Neutrophil (primary cell): ENCODE measurements around the gene SASH1.

Source experiments
- H3K27ac ChIP-seq: fragments of 200-600 bp; sonication (generic); 2 replicates; pipeline ENCODE4 v1.5.1; 2016; ENCODE audit warnings: mild to moderate bottlenecking, moderate library complexity
- H3K27me3 ChIP-seq: fragments of 200-600 bp; sonication (generic); 2 replicates; pipeline ENCODE4 v1.6.0; 2016; ENCODE audit warnings: mild to moderate bottlenecking
- H3K36me3 ChIP-seq: fragments of 200-600 bp; sonication (generic); 2 replicates; pipeline ENCODE4 v1.5.1; 2017
- H3K4me1 ChIP-seq, 2 experiments: fragments of 200-600 bp in 1 of 2; sonication (generic) in 1 of 2; 1 replicate in 1 of 2; 2 replicates in 1 of 2; pipeline versions ENCODE4 v1.5.1 to v1.6.1; 2013 to 2016; ENCODE audit warnings: low read depth in 1 of 2, low read length in 1 of 2, mild to moderate bottlenecking in 1 of 2, moderate library complexity in 1 of 2; ENCODE audit not compliant: control insufficient read depth in 1 of 2, insufficient read depth in 1 of 2
- H3K4me3 ChIP-seq, 2 experiments: fragments of 200-600 bp in 1 of 2; sonication (generic) in 1 of 2; 1 replicate in 1 of 2; 2 replicates in 1 of 2; pipeline ENCODE4 v1.5.1; 2013 to 2016; ENCODE audit warnings: low read depth in 1 of 2, low read length in 1 of 2, mild to moderate bottlenecking in 1 of 2, moderate library complexity in 1 of 2
- H3K9me3 ChIP-seq: fragments of 200-600 bp; sonication (generic); 2 replicates; pipeline ENCODE4 v1.5.1; 2016
- CTCF ChIP-seq: fragments of 200-600 bp; sonication (generic); IDR thresholded peaks from 2 replicates; pipeline ENCODE4 v1.5.1; 2016; ENCODE audit warnings: antibody characterized with exemption

Gene SASH1

GRCh38 chr6:148521586-148521985 is 178.9 kb downstream of the SASH1 start:
- no peak overlapping the region for H3K4me3 ChIP-seq
- H3K9me3 ChIP-seq: no peaks in the 10 kb centered on the region
- H3K4me1 ChIP-seq: no peaks in the 10 kb centered on the region
- no peak for TF ChIP-seq CTCF
- no peak overlapping the region for H3K27ac ChIP-seq
- H3K27me3 ChIP-seq: no peaks in the 10 kb centered on the region
- no peaks in the 10 kb centered on the region for H3K36me3 ChIP-seq

GRCh38 chr6:148523048-148523447 is 180.4 kb downstream of the SASH1 start:
- Histone ChIP-seq H3K4me3 (no peak overlapping the region), H3K4me1 (no peaks in the 10 kb centered on the region), H3K27ac (no peak overlapping the region), H3K9me3 (no peaks in the 10 kb centered on the region), H3K36me3 (no peaks in the 10 kb centered on the region), H3K27me3 (no peaks in the 10 kb centered on the region)
- no peak for TF ChIP-seq CTCF

- Histone ChIP-seq H3K4me1 (no peaks in the 10 kb centered on the region), H3K27ac (no peak overlapping the region), H3K9me3 (no peaks in the 10 kb centered on the region), H3K36me3 (no peaks in the 10 kb centered on the region), H3K4me3 (no peak overlapping the region), H3K27me3 (no peaks in the 10 kb centered on the region)
- no peak for TF ChIP-seq CTCF
Observed at GRCh38 chr6:148523551-148523950, 180.9 kb downstream of the SASH1 start.

- H3K36me3 ChIP-seq: no peaks in the 10 kb centered on the region
- no peaks in the 10 kb centered on the region for H3K9me3 ChIP-seq
- H3K4me3 ChIP-seq: no peak overlapping the region
- H3K4me1 ChIP-seq: no peaks in the 10 kb centered on the region
- H3K27me3 ChIP-seq: no peaks in the 10 kb centered on the region
- no peak overlapping the region for H3K27ac ChIP-seq
- TF ChIP-seq CTCF: no peak
Observed at GRCh38 chr6:148524471-148524882, 181.8 kb downstream of the SASH1 start.

- H3K4me1 ChIP-seq: no peaks in the 10 kb centered on the region
- TF ChIP-seq CTCF: no peak
- no peak overlapping the region for H3K27ac ChIP-seq
- no peak overlapping the region for H3K4me3 ChIP-seq
- no peaks in the 10 kb centered on the region for H3K9me3 ChIP-seq
- no peaks in the 10 kb centered on the region for H3K36me3 ChIP-seq
- no peaks in the 10 kb centered on the region for H3K27me3 ChIP-seq
Observed at GRCh38 chr6:148524976-148525375, 182.3 kb downstream of the SASH1 start.

- Histone ChIP-seq H3K27ac (no peak overlapping the region), H3K27me3 (no peaks in the 10 kb centered on the region), H3K9me3 (no peaks in the 10 kb centered on the region), H3K4me1 (no peaks in the 10 kb centered on the region), H3K4me3 (no peak overlapping the region), H3K36me3 (no peaks in the 10 kb centered on the region)
- no peak for TF ChIP-seq CTCF
Observed at GRCh38 chr6:148525453-148525852, 182.8 kb downstream of the SASH1 start.
